SKM-1 treated with dmso at 0.1 percent for 144 hours (cell line): ENCODE results near the gene PHF21A.
"Not testable (repeated sequence)": the region's sequence is repeated elsewhere in the genome, so short reads cannot be mapped to it uniquely, and the experiment has no call there.

Experiments
- DNase-seq: peaks from one replicate; lab custom pipeline; 2025; ENCODE audit not compliant: unreplicated experiment; lab: John Stamatoyannopoulos, UW

Gene PHF21A

GRCh38 chr11:45906096-45906682, 215.1 kb downstream of the PHF21A start:
- no peak for DNase-seq

GRCh38 chr11:45905576-45905975, 215.7 kb downstream of the PHF21A start:
- not testable (repeated sequence) for DNase-seq

GRCh38 chr11:45905095-45905494, 216.2 kb downstream of the PHF21A start:
- no peak for DNase-seq

- no peak for DNase-seq
Measured at GRCh38 chr11:45904309-45904915, 216.8 kb downstream of the PHF21A start.

GRCh38 chr11:45902452-45903380, 218.5 kb downstream of the PHF21A start:
- no peak for DNase-seq

- no peak for DNase-seq
Measured at GRCh38 chr11:45901626-45902025, 219.6 kb downstream of the PHF21A start.

- DNase-seq: no peak
Measured at GRCh38 chr11:45900916-45901617, 220.2 kb downstream of the PHF21A start.

GRCh38 chr11:45900175-45900800, 221.0 kb downstream of the PHF21A start:
- DNase-seq: not testable (repeated sequence)

GRCh38 chr11:45899448-45900174, 221.6 kb downstream of the PHF21A start:
- DNase-seq: no peak

DNA sequence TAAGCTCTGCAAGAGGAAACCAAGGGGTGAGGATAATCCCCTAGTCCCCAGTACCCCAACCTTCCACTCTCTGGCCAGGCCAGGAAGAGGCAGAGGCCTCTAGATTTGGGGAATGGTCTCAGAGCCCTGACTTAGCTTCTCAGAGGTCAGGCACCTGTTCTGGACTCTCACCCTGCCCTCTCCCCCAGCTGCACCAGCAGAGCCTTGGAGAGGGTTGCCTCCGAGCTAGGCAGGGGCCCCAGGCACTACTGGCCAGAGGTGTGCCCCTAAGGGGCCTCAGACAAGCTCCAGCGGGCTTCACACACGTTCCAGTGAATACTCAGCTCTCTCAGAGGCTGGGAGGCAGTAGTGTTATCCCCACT, 222.2 kb downstream of the PHF21A start:
- DNase-seq: no peak

GRCh38 chr11:45897556-45897955, 223.7 kb downstream of the PHF21A start:
- DNase-seq: no peak

- DNase-seq: no peak
Measured at GRCh38 chr11:45896422-45896984, 224.8 kb downstream of the PHF21A start.

GRCh38 chr11:45895553-45896259, 225.5 kb downstream of the PHF21A start:
- DNase-seq: no peak

DNA sequence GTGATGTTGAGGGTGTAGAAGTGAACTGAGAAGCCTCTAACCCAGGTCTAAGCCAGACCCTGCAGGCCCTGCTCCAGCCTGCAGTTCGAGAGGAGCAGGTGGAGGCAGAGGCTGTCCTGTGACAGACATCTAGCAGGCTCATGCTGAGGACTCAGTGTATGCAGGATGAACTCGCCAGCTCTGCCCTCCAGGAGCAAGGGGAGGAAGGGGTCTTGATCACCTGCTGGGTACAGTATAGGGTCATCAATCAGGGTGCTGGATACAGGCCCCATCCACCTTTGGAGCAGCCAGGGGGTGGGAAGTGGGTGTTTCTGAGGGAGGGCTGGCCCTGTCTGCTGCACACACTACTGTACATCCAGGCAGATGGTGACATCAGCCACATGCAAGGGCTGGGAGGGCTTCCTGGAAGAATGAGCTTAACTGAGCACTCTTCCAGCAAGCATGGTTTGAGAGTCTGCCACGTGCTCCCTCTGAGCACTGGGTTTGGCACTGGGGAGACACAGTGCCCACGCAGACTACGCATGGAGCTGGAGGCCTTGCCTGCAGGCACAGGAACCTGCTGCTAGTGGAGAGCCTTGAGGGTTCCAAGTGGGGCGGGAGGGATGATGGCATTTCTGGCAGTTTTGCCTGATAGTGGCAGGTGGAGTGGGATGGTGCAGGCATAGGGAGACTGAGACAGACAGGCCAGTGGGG, 226.6 kb downstream of the PHF21A start:
- DNase-seq: no peak

DNA sequence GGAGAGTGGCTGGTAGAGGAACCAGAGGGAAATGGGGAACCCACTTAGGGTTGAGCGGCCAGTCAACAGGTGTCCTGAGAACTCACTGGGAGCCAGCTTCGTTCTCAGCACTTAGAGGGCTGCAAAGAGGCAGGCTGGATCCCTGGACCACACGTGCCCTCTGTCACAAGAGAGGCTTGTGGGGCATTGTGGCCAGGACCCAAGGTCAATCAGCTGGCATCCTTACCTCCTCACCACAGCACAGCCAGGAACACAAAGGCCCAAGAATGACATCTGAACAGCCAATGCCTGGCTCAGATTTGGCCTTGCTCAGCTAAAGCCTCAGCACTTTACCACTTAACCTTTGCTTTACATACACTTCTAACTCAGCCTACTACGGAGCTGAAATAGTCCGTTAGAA, 228.4 kb downstream of the PHF21A start:
- DNase-seq: no peak

DNA sequence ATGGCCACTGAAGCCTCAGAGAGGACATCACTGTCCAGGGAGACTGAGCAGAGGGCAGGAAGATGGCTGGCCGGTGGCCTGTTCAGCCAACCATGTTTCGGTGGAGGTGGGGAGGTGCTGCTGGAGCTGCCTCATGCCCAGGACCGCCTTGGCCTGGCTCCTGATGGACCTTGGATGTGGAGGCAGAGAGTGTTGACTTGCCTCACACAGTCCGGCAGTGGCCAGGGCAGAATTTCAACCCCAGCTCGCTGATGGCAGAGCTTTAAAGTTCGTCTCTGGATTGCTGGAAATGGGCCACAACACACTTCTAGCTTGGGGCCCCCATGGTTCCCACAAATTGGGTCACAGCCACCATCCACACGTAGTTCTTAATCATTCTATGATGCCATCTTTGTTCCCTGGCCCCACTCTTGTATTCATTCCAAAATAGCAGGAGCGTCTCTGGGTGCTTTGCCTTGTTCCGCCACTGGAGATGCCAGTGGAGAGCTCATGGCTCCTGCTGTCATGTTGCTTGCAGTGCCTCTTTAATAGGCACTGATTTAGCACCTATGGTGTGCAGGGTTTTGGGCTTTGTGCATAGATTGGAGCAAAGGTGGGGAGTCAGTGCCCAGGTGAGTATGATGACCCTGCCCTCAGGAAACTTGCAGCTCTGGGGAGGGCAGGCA, 230.2 kb downstream of the PHF21A start:
- no peak for DNase-seq

- DNase-seq: no peak
Measured at GRCh38 chr11:45889966-45890365, 231.3 kb downstream of the PHF21A start.

DNA sequence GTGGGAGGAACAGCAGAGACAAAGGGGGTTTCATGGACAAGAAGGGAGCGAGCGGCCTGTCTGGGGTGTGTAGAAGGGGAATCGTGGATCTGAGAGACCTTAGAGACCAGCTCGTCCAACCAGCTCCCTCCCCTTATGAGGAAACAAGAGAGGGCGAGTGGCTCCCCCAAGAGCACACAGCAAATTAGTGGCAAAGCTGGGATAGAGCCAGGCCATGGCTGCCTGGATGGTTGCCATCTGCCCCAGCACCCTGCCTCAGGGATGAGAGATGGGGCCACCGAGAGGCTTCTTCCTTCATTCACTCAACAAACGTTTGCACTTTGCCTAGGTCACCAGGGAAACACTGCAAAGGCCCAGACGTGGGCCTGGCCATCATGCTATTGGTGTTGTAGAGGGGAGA, 231.7 kb downstream of the PHF21A start:
- no peak for DNase-seq
